A673 (cell line): Measurements from ENCODE around the gene MORC4. TPM values are rescaled to one million over a fixed set of nuclear protein-coding genes. Genes with fewer than 3 reads are reported as not detected.

Source experiments
- BruUV-seq: library from RNA; stranded (reverse); fragments of 400-500 nt; replicated peaks from 2 replicates; lab custom pipeline; 2021; lab: Mats Ljungman, UMichigan
- CTCF ChIA-PET: fragments of 300-600 bp; sonication (Branson Sonifier 250); formaldehyde crosslinking; loops from one replicate; lab custom pipeline; 2022; ENCODE audit warnings: antibody characterized with exemption; lab: Charles Lee
- POLR2A ChIA-PET: fragments of 300-600 bp; sonication (Branson Sonifier 250); formaldehyde crosslinking; loops from one replicate; lab custom pipeline; 2022; ENCODE audit warnings: antibody characterized with exemption; ENCODE audit not compliant: low non-redundant PET; lab: Charles Lee
- DNase-seq: peaks from one replicate; pipeline ENCODE4 v3.0.0-alpha.2; 2015; ENCODE audit warnings: low spot score
- H3K27ac ChIP-seq: fragments of 200-600 bp; sonication (generic); 2 replicates; pipeline ENCODE4 v1.5.1; 2016; ENCODE audit warnings: mixed run types, low read depth, mild to moderate bottlenecking, mixed read lengths, antibody characterized with exemption, low read length; ENCODE audit not compliant: poor library complexity, severe bottlenecking
- H3K27me3 ChIP-seq: fragments of 200-600 bp; sonication (generic); replicated peaks from 2 replicates; pipeline ENCODE4 v1.6.1; 2017; ENCODE audit warnings: mixed run types, low read depth, mild to moderate bottlenecking, mixed read lengths, antibody characterized with exemption, low read length; ENCODE audit not compliant: insufficient read depth, poor library complexity
- H3K36me3 ChIP-seq: fragments of 200-600 bp; sonication (generic); 2 replicates; pipeline ENCODE4 v1.6.1; 2016; ENCODE audit warnings: mixed run types, mild to moderate bottlenecking, mixed read lengths, antibody characterized with exemption, low read length; ENCODE audit not compliant: insufficient read depth, poor library complexity, severe bottlenecking
- H3K4me1 ChIP-seq: fragments of 200-600 bp; sonication (generic); 2 replicates; pipeline ENCODE4 v1.6.1; 2017; ENCODE audit warnings: mixed run types, mild to moderate bottlenecking, mixed read lengths, antibody characterized with exemption, low read length; ENCODE audit not compliant: insufficient read depth, poor library complexity, severe bottlenecking
- H3K4me3 ChIP-seq: fragments of 200-600 bp; sonication (generic); 2 replicates; pipeline ENCODE4 v1.5.1; 2016; ENCODE audit warnings: low read depth, mixed run types, mild to moderate bottlenecking, mixed read lengths, low read length; ENCODE audit not compliant: poor library complexity, severe bottlenecking
- H3K9me3 ChIP-seq: fragments of 200-600 bp; sonication (generic); 2 replicates; pipeline ENCODE4 v1.6.1; 2016; ENCODE audit warnings: mixed run types, low read depth, mild to moderate bottlenecking, mixed read lengths, antibody characterized with exemption, low read length; ENCODE audit not compliant: poor library complexity, severe bottlenecking
- CTCF ChIP-seq: fragments of 300-800, 200-600 bp; sonication (generic); conservative IDR thresholded peaks from 2 replicates; pipeline ENCODE4 v1.5.1; 2017; ENCODE audit warnings: low read depth, mild to moderate bottlenecking, antibody characterized with exemption, low read length, moderate library complexity, mixed read lengths
- EZH2 ChIP-seq: fragments of 200-600 bp; sonication (generic); IDR thresholded peaks from 2 replicates; pipeline ENCODE4 v1.6.1; 2017; ENCODE audit warnings: borderline replicate concordance, low read depth, mild to moderate bottlenecking, mixed read lengths, antibody characterized with exemption, low read length; ENCODE audit not compliant: poor library complexity, severe bottlenecking
- intact Hi-C: fragments of 100-400 bp; cut with micrococcal nuclease; formaldehyde crosslinking; loops from one replicate; pipeline ENCODE4 v1.10.0; 2022; ENCODE audit not compliant: unreplicated experiment
- total RNA-seq: library from RNA; stranded (reverse); gene quantifications from 2 replicates; pipeline ENCODE4 v1.2.3, GENCODE V29; 2021

The MORC4 gene
- total RNA-seq, 1 experiment from 2014 or later = 15.9 TPM

- BruUV-seq = no TSS peak
Observed at GRCh38 chrX:106952538-106952937, 47.5 kb downstream of the MORC4 start.

DNA sequence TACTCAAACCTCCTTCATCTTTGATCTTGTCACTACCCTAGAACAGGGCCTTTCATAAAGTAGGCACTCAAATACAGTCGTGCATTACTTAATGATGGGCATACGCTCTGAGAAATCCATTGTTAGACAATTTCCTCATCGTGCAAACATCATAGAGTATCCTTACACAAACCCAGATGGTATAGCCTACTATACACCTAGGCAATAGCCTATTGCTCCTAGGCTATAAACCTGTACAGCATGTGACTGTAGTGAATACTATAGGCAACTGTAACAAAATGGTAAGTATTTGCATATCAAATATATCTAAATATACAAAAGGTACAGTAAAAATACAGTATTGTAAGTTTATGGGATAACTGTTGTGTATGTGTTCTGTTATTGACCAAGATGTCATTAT lies 47.9 kb downstream of the MORC4 start:
- intact Hi-C loops = loop anchor here (2.0 kb wide), 1 partner anchor 57 kb away; no protein-coding TSS in a partner anchor
- Histone ChIP-seq H3K27ac (no peak overlapping the region), H3K27me3 (no peaks in the 10 kb centered on the region), H3K36me3 (no peaks in the 10 kb centered on the region), H3K4me1 (no peaks in the 10 kb centered on the region), H3K4me3 (no peak overlapping the region), H3K9me3 (no peaks in the 10 kb centered on the region)
- ChIA-PET POLR2A (no interaction called here), CTCF (no interaction called here)
- DNase-seq = no peak
- no TSS peak for BruUV-seq
- TF ChIP-seq CTCF (no peak), EZH2 (no peak)

More at GRCh38 chrX:106952538-106952937, 47.5 kb downstream of the MORC4 start:
- Histone ChIP-seq H3K36me3 (no peaks in the 10 kb centered on the region), H3K4me1 (no peaks in the 10 kb centered on the region), H3K27me3 (no peaks in the 10 kb centered on the region), H3K27ac (no peak overlapping the region), H3K4me3 (no peak overlapping the region), H3K9me3 (no peaks in the 10 kb centered on the region)
- POLR2A ChIA-PET = no interaction called here
- no peak for DNase-seq
- intact Hi-C loops = loop anchor here (2.0 kb wide), 1 partner anchor 58 kb away; no protein-coding TSS in a partner anchor
- no peak for TF ChIP-seq CTCF
- no peak for TF ChIP-seq EZH2
- CTCF ChIA-PET = no interaction called here

DNA sequence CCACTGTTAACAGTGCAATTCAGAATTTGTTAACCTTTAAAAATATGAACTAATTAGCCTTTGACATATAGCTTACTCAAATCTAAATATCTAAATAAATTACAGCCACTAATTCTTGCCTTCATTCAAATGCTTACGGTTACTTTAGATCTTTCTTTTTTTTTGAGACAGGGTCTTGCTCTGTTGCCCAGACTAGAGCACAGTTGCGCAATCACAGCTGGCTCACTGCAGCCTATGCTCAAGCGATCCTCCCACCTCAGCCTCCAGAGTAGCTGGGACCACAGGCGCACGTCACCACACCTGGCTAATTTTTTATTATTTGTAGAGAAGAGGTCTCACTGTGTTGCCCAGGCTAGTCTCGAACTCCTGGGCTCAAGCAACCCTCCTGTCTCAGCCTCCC lies 48.8 kb downstream of the MORC4 start:
- TF ChIP-seq CTCF = no peak
- TF ChIP-seq EZH2 = no peak
- Histone ChIP-seq H3K27me3 (no peaks in the 10 kb centered on the region), H3K4me3 (no peak overlapping the region), H3K36me3 (no peaks in the 10 kb centered on the region), H3K9me3 (no peaks in the 10 kb centered on the region), H3K27ac (no peak overlapping the region), H3K4me1 (no peaks in the 10 kb centered on the region)
- no peak for DNase-seq
- ChIA-PET POLR2A (no interaction called here), CTCF (interaction anchor here (0.6 kb wide), 1 partner anchor 13 kb away, joined by 3 read pairs; no protein-coding TSS in a partner anchor)
- intact Hi-C loops = no loop called here
- BruUV-seq = no TSS peak
